HCT116 (cell line): ENCODE measurements around the gene CATSPERE. TPM values are rescaled to one million over a fixed set of nuclear protein-coding genes. Genes with fewer than 3 reads are reported as not detected.

Experiments
- ATAC-seq: fragments of 200-7000 bp; cut with Tn5 transposase; 2 replicates; pipeline ENCODE4 v1.9.1; 2020; ENCODE audit warnings: mild to moderate bottlenecking, moderate library complexity
- BruUV-seq: library from RNA; stranded (reverse); fragments of 400-500 nt; replicated peaks from 2 replicates; lab custom pipeline; 2021; lab: Mats Ljungman, UMichigan
- CTCF ChIA-PET: fragments of 300-600 bp; sonication (Branson Sonifier 250); formaldehyde crosslinking; loops from one replicate; lab custom pipeline; 2021; ENCODE audit warnings: antibody characterized with exemption; lab: Charles Lee
- POLR2A ChIA-PET: fragments of 300-600, 350-600 bp; sonication (Branson Sonifier 250); formaldehyde crosslinking; loops from one replicate; lab custom pipeline; 2021; ENCODE audit warnings: antibody characterized with exemption; lab: Charles Lee
- RAD21 ChIA-PET, 2 experiments: fragments of 300-600 bp; sonication (Branson Sonifier 250); formaldehyde crosslinking; loops; one replicate each; lab custom pipeline; 2023; ENCODE audit warnings: low total read pairs in 2 of 2; ENCODE audit not compliant: uncharacterized antibody in 2 of 2, unreplicated experiment in 2 of 2, low non-redundant PET in 1 of 2; lab: Charles Lee
- DNase-seq: peaks from one replicate; pipeline ENCODE4 v3.0.0-alpha.2; 2010; ENCODE audit warnings: low read depth, low spot score
- H2AFZ ChIP-seq: fragments of 200-600 bp; shearing (Covaris generic), sonication (generic); 2 replicates; pipeline ENCODE4 v1.6.1; 2017; ENCODE audit warnings: low read depth, mixed run types, mixed read lengths, antibody characterized with exemption, low read length; ENCODE audit not compliant: poor library complexity, severe bottlenecking
- H3K27ac ChIP-seq: 2 replicates; pipeline ENCODE4 v1.5.1; 2012; ENCODE audit warnings: low read depth, low read length
- H3K27me3 ChIP-seq: fragments of 200-600 bp; sonication (generic); 2 replicates; pipeline ENCODE4 v1.6.1; 2016; ENCODE audit warnings: mixed run types, low read length, mixed read lengths; ENCODE audit not compliant: insufficient read depth
- H3K36me3 ChIP-seq, 2 experiments: fragments of 200-500 bp in 1 of 2; fragments of 200-600 bp in 1 of 2; sonication (Bioruptor generic) in 1 of 2; sonication (generic) in 1 of 2; 2 replicates each; pipeline versions ENCODE4 v1.5.1 to v1.6.1; 2014 to 2016; ENCODE audit warnings: low read length in 2 of 2, inconsistent platforms in 1 of 2, mixed read lengths in 1 of 2, mixed run types in 1 of 2; ENCODE audit not compliant: insufficient read depth in 2 of 2, control insufficient read depth in 1 of 2
- H3K4me1 ChIP-seq, 2 experiments: fragments of 200-600 bp in 1 of 2; sonication (generic) in 1 of 2; 2 replicates each; pipeline versions ENCODE4 v1.5.1 to v1.6.1; 2012 to 2017; ENCODE audit warnings: low read length in 2 of 2, inconsistent platforms in 1 of 2, mild to moderate bottlenecking in 1 of 2, mixed read lengths in 1 of 2, mixed run types in 1 of 2, moderate library complexity in 1 of 2; ENCODE audit not compliant: insufficient read depth in 2 of 2, control insufficient read depth in 1 of 2
- H3K4me2 ChIP-seq: fragments of 200-600 bp; sonication (generic); 2 replicates; pipeline ENCODE4 v1.6.1; 2017; ENCODE audit warnings: mixed run types, low read length, mixed read lengths
- H3K4me3 ChIP-seq, 2 experiments: fragments of 200-600 bp in 1 of 2; sonication (generic) in 1 of 2; replicated peaks in 1 of 2; 2 replicates each; pipeline ENCODE4 v1.5.1; 2011 to 2016; ENCODE audit warnings: low read length in 2 of 2, control low read depth in 1 of 2, low read depth in 1 of 2, mild to moderate bottlenecking in 1 of 2, mixed read lengths in 1 of 2, mixed run types in 1 of 2
- H3K79me2 ChIP-seq: fragments of 200-600 bp; sonication (generic); 2 replicates; pipeline ENCODE4 v1.6.1; 2017; ENCODE audit warnings: mild to moderate bottlenecking, mixed run types, low read length, moderate library complexity, mixed read lengths; ENCODE audit not compliant: insufficient read depth
- H3K9ac ChIP-seq: fragments of 200-600 bp; sonication (generic); 2 replicates; pipeline ENCODE4 v1.6.1; 2016; ENCODE audit warnings: low read length, mixed read lengths
- H3K9me2 ChIP-seq: fragments of 200-600 bp; sonication (generic), shearing (Covaris generic); 2 replicates; pipeline ENCODE4 v1.6.1; 2017; ENCODE audit warnings: mixed run types, mild to moderate bottlenecking, moderate library complexity; ENCODE audit not compliant: insufficient read depth
- H3K9me3 ChIP-seq, 2 experiments: fragments of 200-500 bp in 1 of 2; fragments of 200-600 bp in 1 of 2; sonication (Bioruptor generic) in 1 of 2; sonication (generic) in 1 of 2; 2 replicates each; pipeline ENCODE4 v1.6.1; 2014 to 2017; ENCODE audit warnings: low read length in 2 of 2, mixed read lengths in 2 of 2, inconsistent platforms in 1 of 2, low read depth in 1 of 2, mild to moderate bottlenecking in 1 of 2, mixed run types in 1 of 2, moderate library complexity in 1 of 2; ENCODE audit not compliant: control insufficient read depth in 1 of 2, insufficient read depth in 1 of 2
- H4K20me1 ChIP-seq: fragments of 200-600 bp; sonication (generic), shearing (Covaris generic); 2 replicates; pipeline ENCODE4 v1.6.1; 2017; ENCODE audit warnings: mixed run types, mild to moderate bottlenecking, moderate library complexity; ENCODE audit not compliant: insufficient read depth
- ATF3 ChIP-seq: IDR thresholded peaks from 2 replicates; pipeline ENCODE4 v1.6.1; 2012
- CTCF ChIP-seq, 3 experiments: fragments of 200-600 bp in 1 of 3; sonication (generic) in 1 of 3; IDR thresholded peaks in 2 of 3; conservative IDR thresholded peaks in 1 of 3; 2 replicates each; pipeline ENCODE4 v1.5.1; 2012 to 2017; ENCODE audit warnings: low read depth in 2 of 3, low read length in 2 of 3, antibody characterized with exemption in 1 of 3, borderline replicate concordance in 1 of 3, control low read depth in 1 of 3, mild to moderate bottlenecking in 1 of 3, mixed read lengths in 1 of 3, mixed run types in 1 of 3, moderate library complexity in 1 of 3; ENCODE audit not compliant: insufficient read depth in 1 of 3
- ELF1 ChIP-seq: IDR thresholded peaks from 2 replicates; pipeline ENCODE4 v1.6.1; 2012; ENCODE audit warnings: low read depth, borderline replicate concordance
- EZH2 ChIP-seq: fragments of 200-600 bp; sonication (generic); IDR thresholded peaks from 2 replicates; pipeline ENCODE4 v1.6.1; 2017; ENCODE audit warnings: antibody characterized with exemption, mixed run types
- EZH2phosphoT487 ChIP-seq: fragments of 200-600 bp; IDR thresholded peaks from 2 replicates; pipeline ENCODE4 v1.6.1; 2018; ENCODE audit warnings: antibody characterized with exemption, borderline replicate concordance
- POLR2AphosphoS5 ChIP-seq: IDR thresholded peaks from 2 replicates; pipeline ENCODE4 v1.6.1; 2011; ENCODE audit warnings: mild to moderate bottlenecking, low read depth, low read length, moderate library complexity
- SRF ChIP-seq: IDR thresholded peaks from 2 replicates; pipeline ENCODE4 v1.6.1; 2012; ENCODE audit warnings: low read depth
- TCF7L2 ChIP-seq: IDR thresholded peaks from 2 replicates; pipeline ENCODE4 v1.7.0; 2011; ENCODE audit warnings: borderline replicate concordance, inconsistent platforms; ENCODE audit not compliant: insufficient read depth, insufficient read length; ENCODE audit errors: extremely low read depth
- YY1 ChIP-seq: IDR thresholded peaks from 2 replicates; pipeline ENCODE4 v1.6.1; 2011; ENCODE audit warnings: low read length, low read depth, moderate library complexity, mild to moderate bottlenecking; ENCODE audit not compliant: insufficient replicate concordance; ENCODE audit errors: extremely low read depth
- ZBTB33 ChIP-seq: IDR thresholded peaks from 2 replicates; pipeline ENCODE4 v1.6.1; 2011; ENCODE audit warnings: mild to moderate bottlenecking, low read length, moderate library complexity; ENCODE audit not compliant: insufficient replicate concordance; ENCODE audit errors: extremely low read depth
- ZFX ChIP-seq: fragments of 450-650 bp; IDR thresholded peaks from 2 replicates; pipeline ENCODE4 v1.6.1; 2017
- intact Hi-C: fragments of 100-400 bp; cut with micrococcal nuclease; formaldehyde crosslinking; loops from 2 replicates; pipeline ENCODE4 v1.10.0; 2022
- total RNA-seq: library from RNA; stranded (reverse); gene quantifications from one replicate; pipeline ENCODE4 v1.2.1, GENCODE V29; 2021; ENCODE audit not compliant: unreplicated experiment

The CATSPERE gene
- total RNA-seq, 1 experiment from 2014 or later: 0.34 TPM

GRCh38 chr1:244585867-244586266 lies 124.8 kb downstream of the CATSPERE start:
- Histone ChIP-seq H3K27ac (no peak overlapping the region), H3K36me3 (no peaks in the 10 kb centered on the region), H4K20me1 (no peaks in the 10 kb centered on the region), H3K9me2 (no peaks in the 10 kb centered on the region), H3K9me3 (0 out of 4 replicates have a peak, but pooled peaks cover 0 to 3% of the 10 kb centered on the region in 2 experiments), H3K79me2 (no peaks in the 10 kb centered on the region), H3K4me2 (no peak overlapping the region), H3K9ac (no peak overlapping the region), H3K27me3 (no peaks in the 10 kb centered on the region), H3K4me1 (no peaks in the 10 kb centered on the region), H2AFZ (no peak overlapping the region), H3K4me3 (no peak overlapping the region)
- BruUV-seq: no TSS peak
- RAD21 ChIA-PET: no interaction called here
- POLR2A ChIA-PET: no interaction called here
- intact Hi-C loops: no loop called here
- TF ChIP-seq ELF1 (no peak), ATF3 (no peak), SRF (no peak), ZFX (no peak), TCF7L2 (no peak), POLR2AphosphoS5 (no peak), CTCF (IDR thresholded peaks at IDR 0.05 in 2 of 3, conservative IDR thresholded peaks at IDR 0.05 in 1 of 3; ENCODE audit: borderline replicate concordance in 1 of 3, insufficient read depth in 1 of 3, low read depth in 2 of 3, low read length in 2 of 3) (no peak), ZBTB33 (no peak), EZH2 (no peak), YY1 (no peak), EZH2phosphoT487 (no peak)
- CTCF ChIA-PET: no interaction called here
- no peak for ATAC-seq
- DNase-seq: no peak
